ENCODE data around the gene MMAB. TPM values are rescaled to one million over a fixed set of nuclear protein-coding genes. Genes with fewer than 3 reads are reported as not detected.

Gene MMAB
- total and polyA plus RNA-seq, 10 of the 15 experiments (the other 5 are each of a cell fraction or from before 2014, with no cell fraction given) = 10.6 to 65.3 (median 45.2) TPM

DNA sequence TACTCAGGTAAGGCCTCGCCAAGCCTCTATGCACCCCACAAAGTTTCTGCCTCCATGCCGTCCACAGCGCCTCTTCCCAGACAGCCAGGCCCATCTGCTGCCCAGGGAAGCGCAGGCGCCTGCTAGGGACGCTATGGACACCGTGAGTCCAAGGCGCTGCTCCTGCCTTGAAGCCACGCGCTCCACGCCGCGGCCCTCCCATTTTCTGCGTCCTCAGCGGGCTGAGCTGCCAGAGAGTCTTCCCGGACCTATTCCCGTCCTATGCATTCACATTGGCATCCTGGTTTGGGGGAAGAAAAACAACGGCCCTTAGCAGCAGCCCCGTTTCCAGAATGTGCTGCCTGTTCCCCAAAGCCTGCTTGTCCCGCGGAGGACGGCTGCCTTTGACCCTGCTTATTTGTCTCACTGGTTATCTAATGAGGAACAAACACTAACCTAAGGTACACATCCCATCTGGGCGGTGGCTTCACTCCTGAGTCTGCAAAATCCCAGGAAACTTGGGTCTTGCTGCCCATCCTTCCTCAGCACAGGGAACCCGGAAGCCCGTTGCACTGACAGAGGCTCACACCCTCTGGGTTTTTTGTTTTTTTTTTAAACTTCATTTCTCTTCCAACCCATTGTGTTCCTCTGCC is 38.0 kb downstream of the MMAB start:
- Histone ChIP-seq H3K79me2 (ENCODE audit: control insufficient read depth, insufficient read depth, low read length) (no peaks in the 10 kb centered on the region), H3K9me3 (replicated peaks; ENCODE audit: control insufficient read depth, insufficient read depth, low read length) (no peaks in the 10 kb centered on the region), H3K9ac (ENCODE audit: control insufficient read depth, insufficient read depth, low read length) (no peak overlapping the region), H3K27me3 (replicated peaks in 1 of 2; ENCODE audit: control insufficient read depth in 2 of 2, insufficient read depth in 2 of 2, low read length in 1 of 2) (no peaks in the 10 kb centered on the region), H3K4me2 (ENCODE audit: control insufficient read depth, insufficient read depth) (no peak overlapping the region), H3K36me3 (ENCODE audit: control insufficient read depth in 2 of 2, insufficient read depth in 2 of 2, low read length in 1 of 2) (no peaks in the 10 kb centered on the region), H4K20me1 (ENCODE audit: control insufficient read depth, insufficient read depth) (no peaks in the 10 kb centered on the region), H3K4me3 (no peak overlapping the region), H2AFZ (ENCODE audit: control insufficient read depth, low read depth, low read length) (no peak overlapping the region), H3K27ac (ENCODE audit: control insufficient read depth, insufficient read depth) (no peak overlapping the region), H3K4me1 (ENCODE audit: control insufficient read depth, insufficient read depth, low read length) (no peaks in the 10 kb centered on the region)
- TSS peak; percentile 54 for BruUV-seq (replicated peaks)
- ATAC-seq (no peak), DNase-seq (ENCODE audit: low read depth, low spot score) (no peak), FAIRE-seq (no peak)
- 96% methylated on average over 25 of the region's 25 CpGs for WGBS (ENCODE audit: insufficient coverage, insufficient replicate concordance, low lambda C conversion rate, missing lambda C conversion rate)
- ChIA-PET CTCF (interaction anchor here (1.3 kb wide), 1 partner anchor 16 kb away, joined by 5 read pairs; no protein-coding TSS in a partner anchor), SMC1A (ENCODE audit: uncharacterized antibody, unreplicated experiment) (no interaction called here), POLR2A (no interaction called here), RAD21 (ENCODE audit: unreplicated experiment) (no interaction called here)
- in situ Hi-C loops (cut with MboI) = no loop called here
- intact Hi-C loops (cut with micrococcal nuclease; ENCODE audit: unreplicated experiment) = no loop called here
- no peak for TF ChIP-seq ZNF592 (IDR thresholded peaks at IDR 0.05)
- no peak for TF ChIP-seq SREBF2 (IDR thresholded peaks at IDR 0.05; ENCODE audit: low read length)
- no peak for TF ChIP-seq SIX5 (IDR thresholded peaks at IDR 0.05; ENCODE audit: low read depth, low read length, severe bottlenecking)
- TF ChIP-seq, protein P1, sequence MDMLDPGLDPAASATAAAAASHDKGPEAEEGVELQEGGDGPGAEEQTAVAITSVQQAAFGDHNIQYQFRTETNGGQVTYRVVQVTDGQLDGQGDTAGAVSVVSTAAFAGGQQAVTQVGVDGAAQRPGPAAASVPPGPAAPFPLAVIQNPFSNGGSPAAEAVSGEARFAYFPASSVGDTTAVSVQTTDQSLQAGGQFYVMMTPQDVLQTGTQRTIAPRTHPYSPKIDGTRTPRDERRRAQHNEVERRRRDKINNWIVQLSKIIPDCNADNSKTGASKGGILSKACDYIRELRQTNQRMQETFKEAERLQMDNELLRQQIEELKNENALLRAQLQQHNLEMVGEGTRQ (IDR thresholded peaks at IDR 0.05; ENCODE audit: borderline replicate concordance, low read depth, low read length) = no peak
- TF ChIP-seq NFYA (IDR thresholded peaks at IDR 0.05; ENCODE audit: borderline replicate concordance, low read depth, low read length) = no peak
- TF ChIP-seq GABPA (IDR thresholded peaks at IDR 0.05; ENCODE audit: low read depth) = no peak
- TF ChIP-seq KDM1A (IDR thresholded peaks at IDR 0.05; ENCODE audit: borderline replicate concordance) = no peak
- TF ChIP-seq IKZF1 (conservative IDR thresholded peaks at IDR 0.05) = no peak
- TF ChIP-seq, protein P2, sequence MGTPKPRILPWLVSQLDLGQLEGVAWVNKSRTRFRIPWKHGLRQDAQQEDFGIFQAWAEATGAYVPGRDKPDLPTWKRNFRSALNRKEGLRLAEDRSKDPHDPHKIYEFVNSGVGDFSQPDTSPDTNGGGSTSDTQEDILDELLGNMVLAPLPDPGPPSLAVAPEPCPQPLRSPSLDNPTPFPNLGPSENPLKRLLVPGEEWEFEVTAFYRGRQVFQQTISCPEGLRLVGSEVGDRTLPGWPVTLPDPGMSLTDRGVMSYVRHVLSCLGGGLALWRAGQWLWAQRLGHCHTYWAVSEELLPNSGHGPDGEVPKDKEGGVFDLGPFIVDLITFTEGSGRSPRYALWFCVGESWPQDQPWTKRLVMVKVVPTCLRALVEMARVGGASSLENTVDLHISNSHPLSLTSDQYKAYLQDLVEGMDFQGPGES (IDR thresholded peaks at IDR 0.05) = no peak
- no peak for TF ChIP-seq BHLHE40 (IDR thresholded peaks at IDR 0.05; ENCODE audit: borderline replicate concordance in 1 of 2, low read depth in 2 of 2, low read length in 1 of 2)
- no peak for TF ChIP-seq CHD4 (IDR thresholded peaks at IDR 0.05)
- TF ChIP-seq TAF1 (IDR thresholded peaks at IDR 0.05; ENCODE audit: borderline replicate concordance, low read depth, low read length) = no peak
- TF ChIP-seq ZBTB40 (IDR thresholded peaks at IDR 0.05; ENCODE audit: borderline replicate concordance) = no peak
- TF ChIP-seq BACH1 (IDR thresholded peaks at IDR 0.05; ENCODE audit: borderline replicate concordance) = no peak

Measured in GM12878 (cell line).